Calu3 (cell line): ENCODE results near the gene RPH3AL. TPM values are rescaled to one million over a fixed set of nuclear protein-coding genes. Genes with fewer than 3 reads are reported as not detected.

ENCODE experiments used
- BruUV-seq: library from RNA; stranded (reverse); fragments of 400-500 nt; replicated peaks from 2 replicates; lab custom pipeline; 2021; lab: Mats Ljungman, UMichigan
- CTCF ChIA-PET: fragments of 300-600 bp; sonication (Branson Sonifier 250); formaldehyde crosslinking; loops from one replicate; lab custom pipeline; 2022; ENCODE audit warnings: antibody characterized with exemption; lab: Charles Lee
- DNase-seq: peaks from one replicate; pipeline ENCODE4 v3.0.0; 2022
- H3K27ac Mint-ChIP-seq: one replicate; pipeline ENCODE4 v1.8.0; 2022; ENCODE audit warnings: mixed read lengths; ENCODE audit not compliant: unreplicated experiment
- H3K27me3 Mint-ChIP-seq: one replicate; pipeline ENCODE4 v1.8.0; 2022; ENCODE audit warnings: mixed read lengths; ENCODE audit not compliant: unreplicated experiment
- H3K36me3 Mint-ChIP-seq: one replicate; pipeline ENCODE4 v1.8.0; 2022; ENCODE audit warnings: mild to moderate bottlenecking, moderate library complexity, mixed read lengths; ENCODE audit not compliant: insufficient read depth, unreplicated experiment
- H3K4me1 Mint-ChIP-seq: one replicate; pipeline ENCODE4 v1.8.0; 2022; ENCODE audit warnings: mild to moderate bottlenecking, low read depth, mixed read lengths; ENCODE audit not compliant: unreplicated experiment
- H3K4me3 Mint-ChIP-seq: one replicate; pipeline ENCODE4 v1.8.0; 2022; ENCODE audit warnings: mild to moderate bottlenecking, low read depth, moderate library complexity, mixed read lengths; ENCODE audit not compliant: unreplicated experiment
- H3K9me3 Mint-ChIP-seq: one replicate; pipeline ENCODE4 v1.8.0; 2022; ENCODE audit warnings: low read depth, mixed read lengths; ENCODE audit not compliant: unreplicated experiment
- intact Hi-C: fragments of 100-400 bp; cut with micrococcal nuclease; formaldehyde crosslinking; loops from one replicate; pipeline ENCODE4 v1.10.0; 2022; ENCODE audit not compliant: unreplicated experiment
- total RNA-seq: library from RNA; stranded (reverse); gene quantifications from 2 replicates; pipeline ENCODE4 v1.2.3, GENCODE V29; 2022
- TF ChIP-seq, protein P1 (sequence below): fragments of 200-600 bp; IDR thresholded peaks from one replicate; pipeline ENCODE4 v1.8.0; 2022; ENCODE audit warnings: antibody characterized with exemption; ENCODE audit not compliant: unreplicated experiment

RPH3AL gene
- total RNA-seq, 1 experiment from 2014 or later, result 14.1 TPM

DNA sequence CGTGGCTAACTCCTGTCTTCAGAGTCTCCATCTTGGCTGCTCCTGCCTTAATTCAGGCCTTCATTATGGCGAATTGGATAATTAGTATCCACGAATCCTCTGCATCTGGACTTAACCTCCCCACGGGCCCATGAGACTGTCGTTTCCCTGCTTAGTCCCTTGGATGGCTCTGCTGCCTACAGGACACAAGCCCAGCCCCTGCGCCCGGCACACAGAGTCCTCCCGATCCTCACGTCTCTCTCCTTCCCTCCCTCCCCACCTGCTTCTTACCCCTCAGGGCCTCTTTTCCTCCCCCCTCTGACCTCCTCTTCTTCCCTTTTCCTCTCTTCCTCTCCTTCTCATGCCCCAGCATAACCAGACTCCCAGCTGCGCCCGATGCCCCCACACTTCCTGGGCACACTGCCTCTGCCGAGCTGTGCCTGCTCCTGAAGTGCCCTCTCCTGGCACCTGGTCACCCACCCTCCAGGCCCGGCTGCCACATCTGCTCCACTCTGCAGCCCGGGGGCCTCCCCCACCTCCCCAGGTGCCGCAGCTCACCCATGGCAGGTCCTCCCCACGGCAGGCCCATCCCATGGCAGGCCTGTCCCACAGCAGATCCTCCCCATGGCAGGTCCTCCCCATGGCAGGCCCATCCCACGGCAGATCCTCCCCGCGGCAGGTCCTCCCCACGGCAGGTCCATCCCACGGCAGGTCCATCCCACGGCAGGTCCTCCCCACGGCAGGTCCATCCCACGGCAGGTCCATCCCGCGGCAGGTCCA lies 45.9 kb downstream of the RPH3AL start:
- no peak for DNase-seq
- CTCF ChIA-PET, result no interaction called here
- TF ChIP-seq, protein P1, sequence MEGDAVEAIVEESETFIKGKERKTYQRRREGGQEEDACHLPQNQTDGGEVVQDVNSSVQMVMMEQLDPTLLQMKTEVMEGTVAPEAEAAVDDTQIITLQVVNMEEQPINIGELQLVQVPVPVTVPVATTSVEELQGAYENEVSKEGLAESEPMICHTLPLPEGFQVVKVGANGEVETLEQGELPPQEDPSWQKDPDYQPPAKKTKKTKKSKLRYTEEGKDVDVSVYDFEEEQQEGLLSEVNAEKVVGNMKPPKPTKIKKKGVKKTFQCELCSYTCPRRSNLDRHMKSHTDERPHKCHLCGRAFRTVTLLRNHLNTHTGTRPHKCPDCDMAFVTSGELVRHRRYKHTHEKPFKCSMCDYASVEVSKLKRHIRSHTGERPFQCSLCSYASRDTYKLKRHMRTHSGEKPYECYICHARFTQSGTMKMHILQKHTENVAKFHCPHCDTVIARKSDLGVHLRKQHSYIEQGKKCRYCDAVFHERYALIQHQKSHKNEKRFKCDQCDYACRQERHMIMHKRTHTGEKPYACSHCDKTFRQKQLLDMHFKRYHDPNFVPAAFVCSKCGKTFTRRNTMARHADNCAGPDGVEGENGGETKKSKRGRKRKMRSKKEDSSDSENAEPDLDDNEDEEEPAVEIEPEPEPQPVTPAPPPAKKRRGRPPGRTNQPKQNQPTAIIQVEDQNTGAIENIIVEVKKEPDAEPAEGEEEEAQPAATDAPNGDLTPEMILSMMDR, result no peak
- Mint-ChIP-seq H3K9me3 (no peaks in the 10 kb centered on the region), H3K27me3 (no peaks in the 10 kb centered on the region), H3K36me3 (no peaks in the 10 kb centered on the region), H3K4me3 (no peak overlapping the region), H3K4me1 (no peaks in the 10 kb centered on the region), H3K27ac (no peak overlapping the region)
- intact Hi-C loops, result no loop called here
- no TSS peak for BruUV-seq

DNA sequence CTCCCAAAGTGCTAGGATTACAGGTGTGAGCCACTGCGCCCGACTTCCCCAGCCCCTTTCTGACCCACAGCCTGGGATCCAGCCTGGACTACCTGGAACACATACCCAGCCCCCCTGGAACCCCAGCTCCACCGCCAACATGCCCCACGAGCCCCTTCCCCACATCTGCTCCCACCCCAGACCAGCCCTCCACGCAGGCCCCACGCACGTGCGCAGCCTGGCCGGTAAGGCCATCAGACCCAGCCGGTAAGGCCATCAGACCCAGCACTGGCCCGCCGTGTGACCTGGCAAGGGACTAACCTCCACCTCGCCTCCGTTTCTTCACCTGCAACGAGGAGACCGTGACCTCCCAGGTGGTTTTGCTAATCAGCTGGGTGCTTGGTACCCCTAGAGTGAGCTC lies 46.5 kb downstream of the RPH3AL start:
- Mint-ChIP-seq H3K4me1 (no peaks in the 10 kb centered on the region), H3K36me3 (no peaks in the 10 kb centered on the region), H3K9me3 (no peaks in the 10 kb centered on the region), H3K4me3 (no peak overlapping the region), H3K27me3 (no peaks in the 10 kb centered on the region), H3K27ac (no peak overlapping the region)
- CTCF ChIA-PET, result no interaction called here
- no peak for DNase-seq
- no TSS peak for BruUV-seq
- intact Hi-C loops, result no loop called here
- TF ChIP-seq, protein P1, result no peak

DNA sequence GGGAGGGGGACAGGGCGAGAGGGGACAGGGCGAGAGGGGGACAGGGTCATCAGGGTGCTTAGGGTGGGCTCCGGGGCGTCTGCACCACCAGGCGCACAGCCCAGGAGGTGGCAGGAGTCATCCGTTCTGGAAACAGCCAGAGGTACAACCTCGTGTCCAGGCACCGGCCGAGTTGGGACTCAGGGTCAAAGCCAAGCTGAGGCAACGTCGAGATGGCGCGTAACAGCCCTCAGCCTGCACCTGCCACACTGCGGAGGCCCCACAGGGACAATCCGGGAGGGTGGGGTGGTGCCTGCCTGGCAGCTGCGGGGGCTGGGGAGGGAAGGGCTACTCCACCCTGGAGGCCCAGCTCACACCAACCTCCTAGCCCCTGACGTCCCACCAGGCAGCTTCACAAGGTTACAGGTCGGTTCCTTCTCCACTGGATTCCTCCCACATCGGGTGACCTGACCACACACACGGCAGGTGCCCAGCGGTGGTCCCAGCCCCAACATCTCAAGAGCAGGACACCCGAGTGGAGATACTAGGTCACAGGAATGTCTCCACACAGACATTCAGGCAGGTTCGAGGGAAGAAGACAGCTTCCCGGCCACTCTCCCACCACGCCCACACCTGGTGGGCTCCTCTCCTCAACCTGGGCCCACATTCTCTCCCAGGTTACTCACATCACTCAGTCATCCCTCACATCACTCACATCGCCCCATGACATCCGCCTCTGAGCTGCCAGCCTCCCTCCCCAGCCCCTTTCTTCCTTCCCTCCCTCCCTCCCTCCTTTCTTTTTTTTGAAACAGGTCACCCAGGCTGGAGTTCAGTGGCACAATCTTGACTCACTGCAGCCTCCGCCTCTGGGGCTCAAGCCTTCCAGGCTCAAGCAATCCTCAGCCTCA lies 47.3 kb downstream of the RPH3AL start:
- Mint-ChIP-seq H3K4me1 (no peaks in the 10 kb centered on the region), H3K4me3 (no peak overlapping the region), H3K27me3 (no peaks in the 10 kb centered on the region), H3K9me3 (no peaks in the 10 kb centered on the region), H3K36me3 (peaks cover 3% of the 10 kb centered on the region), H3K27ac (no peak overlapping the region)
- CTCF ChIA-PET, result no interaction called here
- no TSS peak for BruUV-seq
- TF ChIP-seq, protein P1, result no peak
- intact Hi-C loops, result no loop called here
- no peak for DNase-seq

DNA sequence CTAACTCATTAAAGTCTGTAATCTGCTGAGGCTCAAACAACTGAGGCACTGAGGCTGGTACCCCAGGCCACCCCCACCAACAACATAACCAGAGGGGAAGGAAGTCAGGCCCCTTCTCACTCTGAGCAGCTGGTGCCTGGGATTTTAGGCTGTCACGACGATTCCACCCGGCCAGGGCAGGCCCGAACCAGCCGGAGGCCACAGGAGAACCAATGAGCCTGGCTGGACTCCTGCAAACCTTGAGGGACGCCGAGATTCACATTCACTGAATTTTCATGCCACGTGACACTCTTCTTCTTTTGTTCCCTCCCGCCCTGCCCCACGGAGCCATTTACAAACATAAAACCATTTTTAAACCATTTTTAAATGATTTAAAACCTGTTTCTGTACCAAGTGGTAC lies 48.1 kb downstream of the RPH3AL start:
- BruUV-seq, result no TSS peak
- DNase-seq, result no peak
- Mint-ChIP-seq H3K27me3 (no peaks in the 10 kb centered on the region), H3K4me1 (no peaks in the 10 kb centered on the region), H3K9me3 (no peaks in the 10 kb centered on the region), H3K36me3 (peaks cover 3% of the 10 kb centered on the region), H3K27ac (no peak overlapping the region), H3K4me3 (no peak overlapping the region)
- TF ChIP-seq, protein P1, result no peak
- intact Hi-C loops, result no loop called here
- CTCF ChIA-PET, result no interaction called here
